ENCODE data around the gene U2AF2. TPM values are rescaled to one million over a fixed set of nuclear protein-coding genes. Genes with fewer than 3 reads are reported as not detected.

Gene U2AF2
- total RNA-seq, 1 experiment from 2014 or later: 545 TPM

DNA sequence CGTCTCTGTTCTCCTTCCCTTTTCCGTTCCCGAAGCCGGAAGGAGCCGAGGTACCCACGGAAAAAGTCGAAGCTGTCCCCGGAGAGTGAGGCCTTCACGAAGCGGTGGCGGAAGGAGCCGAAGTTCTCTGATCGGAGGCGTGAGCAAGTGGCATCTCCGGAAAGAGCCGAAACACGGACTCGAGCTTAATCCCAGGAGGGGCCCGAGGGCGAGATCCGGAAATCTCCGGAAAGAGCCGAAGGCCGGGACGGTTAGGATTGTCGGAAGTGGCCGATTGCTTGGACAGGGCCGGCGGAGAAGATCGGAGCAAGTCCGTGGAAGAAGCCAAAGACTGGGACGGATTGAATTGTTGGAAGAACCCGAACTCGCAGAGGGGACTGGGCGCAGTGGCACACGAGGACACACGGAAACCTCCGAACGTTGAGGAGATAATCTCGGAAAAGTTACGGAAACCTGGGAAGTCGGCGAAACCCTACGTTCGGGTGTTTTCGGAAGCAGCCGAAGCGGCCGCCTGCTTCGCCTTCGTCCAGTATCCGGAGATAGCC, 440 bp upstream of the U2AF2 start:
- POLR2A ChIA-PET: interaction anchor here (0.6 to 1.2 kb wide), 6 partner anchors 13 to 484 kb away, joined by 4 to 7 read pairs (median 5); no protein-coding TSS in a partner anchor
- peak overlapping the region; percentile 99 for H3K27ac ChIP-seq (ENCODE audit: low read length)
- in situ Hi-C loops (cut with HindIII; ENCODE audit: low pct_unique_long_range_greater_than_20kb, low sequenced_read_pairs) (no loop called here), intact Hi-C loops (cut with micrococcal nuclease; ENCODE audit: unreplicated experiment) (no loop called here)
- TF ChIP-seq POLR2AphosphoS5 (IDR thresholded peaks at IDR 0.05; ENCODE audit: low read depth, low read length): no peak
- TF ChIP-seq REST (IDR thresholded peaks at IDR 0.05; ENCODE audit: insufficient read depth in 1 of 2, low read depth in 2 of 2, low read length in 1 of 2): no peak
- no peak; the same call in 1 of the 2 replicates for TF ChIP-seq SIN3A (IDR thresholded peaks at IDR 0.05; ENCODE audit: borderline replicate concordance, insufficient read depth, low read depth, low read length)
- no peak for TF ChIP-seq TCF7L2 (IDR thresholded peaks at IDR 0.05; ENCODE audit: low read depth, low read length)
- TF ChIP-seq, protein P1, sequence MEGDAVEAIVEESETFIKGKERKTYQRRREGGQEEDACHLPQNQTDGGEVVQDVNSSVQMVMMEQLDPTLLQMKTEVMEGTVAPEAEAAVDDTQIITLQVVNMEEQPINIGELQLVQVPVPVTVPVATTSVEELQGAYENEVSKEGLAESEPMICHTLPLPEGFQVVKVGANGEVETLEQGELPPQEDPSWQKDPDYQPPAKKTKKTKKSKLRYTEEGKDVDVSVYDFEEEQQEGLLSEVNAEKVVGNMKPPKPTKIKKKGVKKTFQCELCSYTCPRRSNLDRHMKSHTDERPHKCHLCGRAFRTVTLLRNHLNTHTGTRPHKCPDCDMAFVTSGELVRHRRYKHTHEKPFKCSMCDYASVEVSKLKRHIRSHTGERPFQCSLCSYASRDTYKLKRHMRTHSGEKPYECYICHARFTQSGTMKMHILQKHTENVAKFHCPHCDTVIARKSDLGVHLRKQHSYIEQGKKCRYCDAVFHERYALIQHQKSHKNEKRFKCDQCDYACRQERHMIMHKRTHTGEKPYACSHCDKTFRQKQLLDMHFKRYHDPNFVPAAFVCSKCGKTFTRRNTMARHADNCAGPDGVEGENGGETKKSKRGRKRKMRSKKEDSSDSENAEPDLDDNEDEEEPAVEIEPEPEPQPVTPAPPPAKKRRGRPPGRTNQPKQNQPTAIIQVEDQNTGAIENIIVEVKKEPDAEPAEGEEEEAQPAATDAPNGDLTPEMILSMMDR (IDR thresholded peaks at IDR 0.05): no peak
- ATAC-seq: peak; percentile 77
- peaks cover 24% of the 10 kb centered on the region for H3K4me1 ChIP-seq (ENCODE audit: control insufficient read depth, insufficient read depth, low read length)
- DNase-seq (ENCODE audit: low read depth, low spot score): peak; percentile 99
- H3K4me3 ChIP-seq (ENCODE audit: low read depth in 2 of 2, low read length in 2 of 2): peak overlapping the region; percentile 72 to 82
- no peaks in the 10 kb centered on the region for H3K27me3 ChIP-seq (ENCODE audit: control insufficient read depth, insufficient read depth, low read length)
- no TSS peak for BruUV-seq (replicated peaks)
- CTCF ChIA-PET: interaction anchor here (0.6 to 1.8 kb wide), 6 partner anchors 16 to 1543 kb away, joined by 3 to 9 read pairs (median 4); no protein-coding TSS in a partner anchor
- peaks cover 16% of the 10 kb centered on the region for H3K36me3 ChIP-seq (ENCODE audit: control insufficient read depth, insufficient read depth, low read length)
- H3K9me3 ChIP-seq (ENCODE audit: control insufficient read depth, insufficient read depth, low read depth, low read length): no peaks in the 10 kb centered on the region

GRCh38 chr19:55655648-55656040, 809 bp downstream of the U2AF2 start:
- intact Hi-C loops (cut with micrococcal nuclease; ENCODE audit: unreplicated experiment) (no loop called here), in situ Hi-C loops (cut with HindIII; ENCODE audit: low pct_unique_long_range_greater_than_20kb, low sequenced_read_pairs) (no loop called here)

More at GRCh38 chr19:55655648-55656040, 809 bp downstream of the U2AF2 start:
- ATAC-seq: no peak
- H3K4me3 ChIP-seq (ENCODE audit: low read depth in 2 of 2, low read length in 2 of 2): peak overlapping the region; percentile 72 to 85
- no peak for DNase-seq (ENCODE audit: low read depth, low spot score)
- no TSS peak for BruUV-seq (replicated peaks)
- peaks cover 31% of the 10 kb centered on the region for H3K4me1 ChIP-seq (ENCODE audit: control insufficient read depth, insufficient read depth, low read length)
- no peak; the same call in 1 of the 2 replicates for TF ChIP-seq TCF7L2 (IDR thresholded peaks at IDR 0.05; ENCODE audit: low read depth, low read length)
- TF ChIP-seq, protein P1 (IDR thresholded peaks at IDR 0.05): no peak
- TF ChIP-seq SIN3A (IDR thresholded peaks at IDR 0.05; ENCODE audit: borderline replicate concordance, insufficient read depth, low read depth, low read length): no peak
- TF ChIP-seq POLR2AphosphoS5 (IDR thresholded peaks at IDR 0.05; ENCODE audit: low read depth, low read length): no peak; the same call in 1 of the 2 replicates
- no peak for TF ChIP-seq REST (IDR thresholded peaks at IDR 0.05; ENCODE audit: insufficient read depth in 1 of 2, low read depth in 2 of 2, low read length in 1 of 2)
- peaks cover 16% of the 10 kb centered on the region for H3K36me3 ChIP-seq (ENCODE audit: control insufficient read depth, insufficient read depth, low read length)
- POLR2A ChIA-PET: no interaction called here
- H3K27ac ChIP-seq (ENCODE audit: low read length): peak overlapping the region; percentile 99
- no peaks in the 10 kb centered on the region for H3K27me3 ChIP-seq (ENCODE audit: control insufficient read depth, insufficient read depth, low read length)
- H3K9me3 ChIP-seq (ENCODE audit: control insufficient read depth, insufficient read depth, low read depth, low read length): no peaks in the 10 kb centered on the region
- CTCF ChIA-PET: no interaction called here
